Spleen (tissue), 7 donors: ENCODE results near the gene CHCHD3.

Experiments
- POLR2A ChIP-seq, 3 donors: fragments of 450-650 bp; IDR thresholded peaks; one replicate each; pipeline ENCODE4 v1.5.1; 2017; ENCODE audit warnings: antibody characterized with exemption in 3 of 3, mild to moderate bottlenecking in 1 of 3
- POLR2AphosphoS5 ChIP-seq, 3 donors: sonication (generic); formaldehyde crosslinking; IDR thresholded peaks; one replicate each; pipeline ENCODE4 v1.5.1; 2017; ENCODE audit warnings: antibody characterized with exemption in 3 of 3
- TF ChIP-seq, protein P1 (sequence below), 11 experiments: fragments of 200-600 bp in 7 of 11; fragments of 450-650 bp in 4 of 11; sonication (generic) in 4 of 11; IDR thresholded peaks in 8 of 11; conservative IDR thresholded peaks in 3 of 11; 1 replicate in 7 of 11; 2 replicates in 4 of 11; pipeline versions ENCODE4 v1.4.0 to v1.8.0; 2016 to 2021; ENCODE audit warnings: antibody characterized with exemption in 11 of 11, inconsistent platforms in 4 of 11, mild to moderate bottlenecking in 1 of 11
- donor health status: DM: no; HTN: no; CAD: no; lungs with moderate emphysema.
- donor health status: DM: no; HTN: no; CAD: no.
- donor health status: DM: no; HTN: no; CAD: no.

GRCh38 chr7:132790104-132790503 lies 291.8 kb downstream of the CHCHD3 start:
- TF ChIP-seq, protein P1, sequence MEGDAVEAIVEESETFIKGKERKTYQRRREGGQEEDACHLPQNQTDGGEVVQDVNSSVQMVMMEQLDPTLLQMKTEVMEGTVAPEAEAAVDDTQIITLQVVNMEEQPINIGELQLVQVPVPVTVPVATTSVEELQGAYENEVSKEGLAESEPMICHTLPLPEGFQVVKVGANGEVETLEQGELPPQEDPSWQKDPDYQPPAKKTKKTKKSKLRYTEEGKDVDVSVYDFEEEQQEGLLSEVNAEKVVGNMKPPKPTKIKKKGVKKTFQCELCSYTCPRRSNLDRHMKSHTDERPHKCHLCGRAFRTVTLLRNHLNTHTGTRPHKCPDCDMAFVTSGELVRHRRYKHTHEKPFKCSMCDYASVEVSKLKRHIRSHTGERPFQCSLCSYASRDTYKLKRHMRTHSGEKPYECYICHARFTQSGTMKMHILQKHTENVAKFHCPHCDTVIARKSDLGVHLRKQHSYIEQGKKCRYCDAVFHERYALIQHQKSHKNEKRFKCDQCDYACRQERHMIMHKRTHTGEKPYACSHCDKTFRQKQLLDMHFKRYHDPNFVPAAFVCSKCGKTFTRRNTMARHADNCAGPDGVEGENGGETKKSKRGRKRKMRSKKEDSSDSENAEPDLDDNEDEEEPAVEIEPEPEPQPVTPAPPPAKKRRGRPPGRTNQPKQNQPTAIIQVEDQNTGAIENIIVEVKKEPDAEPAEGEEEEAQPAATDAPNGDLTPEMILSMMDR (IDR thresholded peaks at IDR 0.05 in 8 of 11, conservative IDR thresholded peaks at IDR 0.05 in 3 of 11), result no peak
- TF ChIP-seq POLR2A (IDR thresholded peaks at IDR 0.05) (no peak), POLR2AphosphoS5 (IDR thresholded peaks at IDR 0.05) (no peak)
